AML-193 (cell line): ENCODE results near the gene S100A5.
"Not testable (repeated sequence)": the region's sequence is repeated elsewhere in the genome, so short reads cannot be mapped to it uniquely, and the experiment has no call there.

Experiments
- DNase-seq, 2 experiments: peaks; one replicate each; lab custom pipeline; 2025; lab: John Stamatoyannopoulos, UW

The S100A5 gene, protein sequence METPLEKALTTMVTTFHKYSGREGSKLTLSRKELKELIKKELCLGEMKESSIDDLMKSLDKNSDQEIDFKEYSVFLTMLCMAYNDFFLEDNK

DNA sequence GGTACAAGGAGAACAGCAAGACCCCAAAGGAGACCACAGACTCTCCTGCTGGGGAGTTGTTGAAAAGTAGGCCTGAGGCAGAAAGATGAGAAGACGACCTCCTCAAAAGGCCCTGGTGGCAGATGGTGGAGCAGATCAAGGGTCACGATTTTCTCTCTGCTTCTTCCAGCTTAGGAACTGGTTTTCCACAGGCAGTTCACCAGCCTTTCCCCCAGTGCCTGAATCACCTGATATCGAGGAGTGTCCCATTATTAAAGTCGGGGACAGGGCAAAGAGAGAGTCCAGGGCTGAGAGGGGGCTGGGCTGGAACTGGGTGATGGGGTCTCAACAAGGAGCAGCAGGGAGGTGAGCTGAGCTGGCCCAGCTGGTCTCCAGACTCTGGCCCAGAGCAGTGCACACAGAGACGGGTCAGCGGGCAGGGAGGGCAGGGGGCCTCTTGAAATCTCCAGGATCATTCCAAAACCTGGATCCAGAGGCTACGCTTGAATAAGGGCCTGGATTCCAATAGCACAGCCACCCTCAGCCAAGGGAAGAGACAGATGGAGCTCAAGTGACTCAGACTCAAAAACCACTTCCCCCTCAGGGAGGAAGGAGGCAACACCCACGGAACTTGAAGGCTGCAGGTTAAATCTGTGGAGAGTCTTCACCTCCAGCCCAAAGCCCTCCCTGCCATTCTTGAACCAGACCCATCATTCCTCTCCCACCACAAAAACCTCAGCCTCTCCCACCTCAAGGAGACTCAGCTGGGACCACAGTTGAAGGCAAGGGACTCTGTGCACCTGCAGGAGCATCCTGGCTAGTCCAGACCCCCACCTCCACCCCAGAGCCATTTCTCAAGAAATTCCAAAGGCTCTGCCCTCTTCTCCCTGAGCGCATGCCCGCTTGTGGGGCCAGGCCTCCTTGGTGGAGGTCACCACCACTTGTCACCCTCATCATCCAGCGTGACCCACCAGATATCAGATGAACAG is at the start of gene S100A5:
S100A5 (minus strand) TSS at position 541 of the 968 bp plus-strand sequence. CDS start 743 bp downstream, outside the sequence.
- peak; percentile 50 to 83 for DNase-seq

DNA sequence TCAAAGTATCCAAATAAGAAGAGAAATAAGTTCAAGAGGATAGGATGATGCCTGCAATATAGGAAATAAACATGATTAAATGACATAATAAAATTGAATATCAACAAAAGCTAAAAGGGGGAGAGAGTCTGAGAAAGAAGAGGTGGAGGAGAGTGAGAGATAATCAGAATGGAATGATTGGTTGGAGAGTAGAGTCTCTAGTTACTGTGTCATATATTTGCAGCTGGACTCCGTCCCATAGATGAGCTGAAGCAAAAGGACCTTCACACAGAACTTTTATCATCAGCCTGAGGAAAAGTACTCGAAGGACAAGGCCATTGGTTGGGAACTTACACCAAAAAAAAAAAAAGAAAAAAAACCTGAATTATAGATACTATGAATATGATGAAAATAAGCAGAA is 47.7 kb upstream of the S100A5 start:
- DNase-seq, result no peak

- not testable (repeated sequence) for DNase-seq
Observed at GRCh38 chr1:153588033-153588432, 47.3 kb upstream of the S100A5 start.

GRCh38 chr1:153587314-153587713 is 46.6 kb upstream of the S100A5 start:
- DNase-seq, result no peak

GRCh38 chr1:153586347-153586746 is 45.6 kb upstream of the S100A5 start:
- no peak for DNase-seq

- DNase-seq, result no peak
Observed at GRCh38 chr1:153585006-153585405, 44.3 kb upstream of the S100A5 start.

DNA sequence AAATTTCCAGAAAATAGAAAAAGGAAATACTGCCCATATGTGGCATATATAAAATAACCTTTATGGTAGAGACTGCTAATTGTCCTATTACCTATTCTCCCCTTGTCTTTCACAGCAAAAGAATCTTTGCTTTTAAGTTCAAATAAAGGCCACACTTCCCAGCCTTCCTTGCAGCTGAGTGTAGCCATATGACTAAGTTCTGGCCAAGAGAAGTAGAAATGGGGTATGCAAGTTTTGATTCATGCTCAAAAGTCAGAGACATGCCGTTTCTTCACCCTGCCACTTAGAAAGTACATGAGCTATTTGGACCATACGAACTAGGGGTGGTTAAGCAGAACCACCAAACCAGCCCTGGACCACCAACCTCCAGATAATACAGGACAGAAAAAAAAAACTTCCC is 43.2 kb upstream of the S100A5 start:
- DNase-seq, result no peak

GRCh38 chr1:153583514-153583913 is 42.8 kb upstream of the S100A5 start:
- not testable (repeated sequence) for DNase-seq

DNA sequence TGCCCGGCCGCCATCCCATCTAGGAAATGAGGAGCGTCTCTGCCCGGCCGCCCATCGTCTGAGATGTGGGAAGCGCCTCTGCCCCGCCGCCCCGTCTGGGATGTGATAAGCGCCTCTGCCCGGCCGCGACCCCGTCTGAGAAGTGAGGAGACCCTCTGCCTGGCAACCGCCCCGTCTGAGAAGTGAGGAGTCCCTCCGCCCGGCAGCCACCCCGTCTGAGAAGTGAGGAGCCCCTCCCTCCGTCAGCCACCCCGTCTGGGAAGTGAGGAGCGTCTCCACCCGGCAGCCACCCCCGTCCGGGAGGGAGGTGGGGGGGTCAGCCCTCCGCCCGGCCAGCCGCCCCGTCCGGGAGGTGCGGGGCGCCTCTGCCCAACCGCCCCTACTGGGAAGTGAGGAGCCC is 42.1 kb upstream of the S100A5 start:
- DNase-seq, result not testable (repeated sequence)

DNA sequence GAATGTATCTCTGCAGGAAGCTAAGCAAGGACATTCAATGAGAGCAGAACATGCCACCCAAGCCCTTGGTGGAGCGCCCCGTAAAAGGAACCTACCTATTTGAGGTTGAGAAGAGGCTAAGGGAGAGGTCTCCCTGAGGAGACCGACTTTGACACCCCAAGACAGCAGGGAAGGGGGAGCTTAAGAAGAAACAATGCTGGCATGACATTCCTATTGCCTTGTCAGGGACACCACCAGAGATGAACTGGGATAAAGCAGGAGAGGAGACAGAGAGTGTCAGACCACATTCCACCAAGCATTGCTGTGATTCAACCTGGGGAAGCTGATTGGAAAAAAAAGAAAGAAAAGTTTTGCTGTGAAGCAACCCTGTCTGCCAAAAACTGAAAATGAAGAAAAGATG is 38.2 kb upstream of the S100A5 start:
- no peak for DNase-seq

DNA sequence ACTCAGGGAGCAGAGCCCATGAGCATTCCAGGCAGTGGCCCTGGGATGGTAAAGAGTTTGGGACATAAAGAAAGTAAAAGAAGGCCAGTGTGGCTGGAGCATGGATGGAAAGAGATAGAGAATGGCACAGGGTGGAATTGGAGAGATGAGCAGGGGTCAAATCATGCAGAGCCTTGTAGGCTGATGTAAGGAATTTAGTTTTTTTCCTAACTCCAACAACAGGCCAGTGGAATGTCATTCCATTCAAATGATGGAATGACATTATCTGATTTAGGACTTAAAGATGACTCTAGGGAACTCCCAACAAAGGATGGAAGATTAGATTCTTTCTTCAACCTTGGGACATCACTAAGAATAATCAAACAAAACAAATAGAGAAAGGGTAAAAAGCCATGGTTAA is 37.8 kb upstream of the S100A5 start:
- no peak for DNase-seq

GRCh38 chr1:153577624-153578051 is 36.9 kb upstream of the S100A5 start:
- no peak for DNase-seq

DNA sequence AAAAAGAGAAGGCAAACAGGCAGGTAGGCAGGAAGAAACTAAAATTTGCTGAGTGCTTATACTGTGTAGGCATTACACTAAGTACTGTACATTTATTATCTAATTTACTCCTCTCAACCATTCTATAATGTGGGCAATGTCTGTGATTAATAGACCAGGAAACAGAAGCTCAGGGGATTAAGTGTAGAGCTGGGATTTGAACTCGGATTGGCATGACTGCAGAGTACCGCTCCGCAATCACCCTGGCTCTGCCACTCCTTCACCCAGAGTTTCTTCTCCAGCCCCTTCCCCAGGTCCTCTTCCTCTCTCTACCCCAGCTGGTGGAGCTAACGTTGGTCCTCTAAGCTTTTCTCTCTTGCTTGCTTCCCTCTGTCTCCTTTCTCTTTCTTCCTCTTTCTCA is 36.4 kb upstream of the S100A5 start:
- no peak for DNase-seq

DNA sequence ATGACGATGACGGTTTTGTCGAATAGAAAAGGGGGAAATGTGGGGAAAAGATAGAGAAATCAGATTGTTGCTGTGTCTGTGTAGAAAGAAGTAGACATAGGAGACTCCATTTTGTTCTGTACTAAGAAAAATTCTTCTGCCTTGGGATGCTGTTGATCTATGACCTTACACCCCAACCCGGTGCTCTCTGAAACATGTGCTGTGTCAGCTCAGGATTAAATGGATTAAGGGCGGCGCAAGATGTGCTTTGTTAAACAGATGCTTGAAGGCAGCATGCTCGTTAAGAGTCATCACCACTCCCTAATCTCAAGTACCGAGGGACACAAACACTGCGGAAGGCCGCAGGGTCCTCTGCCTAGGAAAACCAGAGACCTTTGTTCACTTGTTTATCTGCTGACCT is 34.8 kb upstream of the S100A5 start:
- not testable (repeated sequence) for DNase-seq

GRCh38 chr1:153575081-153575491 is 34.4 kb upstream of the S100A5 start:
- DNase-seq, result not testable (repeated sequence)

GRCh38 chr1:153573351-153573750 is 32.6 kb upstream of the S100A5 start:
- DNase-seq, result peak in 1 of 2 experiments; percentile 16

GRCh38 chr1:153572569-153573015 is 31.9 kb upstream of the S100A5 start:
- peak; percentile 60 to 66 for DNase-seq

DNA sequence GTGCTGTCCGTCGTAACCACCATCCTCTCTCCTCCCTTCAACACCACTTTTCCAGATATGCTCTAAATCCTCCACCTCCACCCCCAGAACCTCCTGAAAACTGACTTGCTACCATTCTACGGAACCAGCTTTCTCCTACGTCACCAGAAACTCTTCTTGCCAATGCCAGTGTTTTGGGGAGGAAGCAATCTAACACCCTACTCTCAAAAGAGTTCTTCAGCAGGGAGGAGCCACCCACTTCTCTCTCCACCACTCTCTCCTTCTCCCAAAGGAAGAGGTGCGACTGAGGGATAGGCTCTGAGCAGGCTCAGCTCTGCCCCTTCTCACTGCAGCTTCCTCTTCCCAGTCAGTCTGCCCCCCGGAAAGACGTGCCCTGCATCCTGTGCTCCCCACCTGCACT is 31.0 kb upstream of the S100A5 start:
- no peak for DNase-seq

DNA sequence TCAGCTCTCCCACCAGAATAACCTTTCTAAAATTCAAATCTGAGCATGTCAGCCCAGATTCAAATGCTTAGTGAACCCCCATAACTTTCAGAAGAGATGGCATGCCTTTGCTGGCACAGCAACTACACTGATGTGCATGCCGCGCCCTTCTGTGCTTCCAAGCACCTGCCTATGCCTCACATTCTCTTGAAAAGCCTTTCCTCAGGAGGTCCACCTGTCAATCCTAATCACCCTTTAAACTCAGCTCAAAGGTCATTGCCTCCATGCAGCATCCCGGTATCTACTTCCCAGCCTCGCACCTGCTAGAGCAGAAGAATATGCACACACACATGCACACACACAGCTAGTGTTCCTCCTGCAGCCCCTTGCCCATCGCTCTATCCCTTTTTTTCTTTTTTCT is 30.1 kb upstream of the S100A5 start:
- DNase-seq, result no peak

DNA sequence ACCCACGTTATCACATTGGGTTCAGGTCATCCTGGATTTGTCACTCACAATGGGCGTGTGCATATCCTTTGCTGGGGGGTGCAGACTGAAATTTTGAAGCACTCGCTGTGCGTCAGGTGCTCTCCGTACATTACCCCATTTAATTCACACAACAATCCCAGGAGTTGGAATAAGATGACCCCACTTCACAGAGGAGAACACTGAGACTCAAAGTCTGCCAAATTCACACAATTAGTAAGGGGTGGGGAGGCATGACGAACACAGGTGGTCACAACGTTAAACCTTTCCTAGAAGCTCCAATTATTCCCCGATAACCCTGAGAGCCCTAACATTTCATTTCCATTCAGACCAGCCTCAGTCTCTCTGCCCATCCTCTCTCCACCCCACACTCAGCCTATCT is 28.7 kb upstream of the S100A5 start:
- no peak for DNase-seq

DNA sequence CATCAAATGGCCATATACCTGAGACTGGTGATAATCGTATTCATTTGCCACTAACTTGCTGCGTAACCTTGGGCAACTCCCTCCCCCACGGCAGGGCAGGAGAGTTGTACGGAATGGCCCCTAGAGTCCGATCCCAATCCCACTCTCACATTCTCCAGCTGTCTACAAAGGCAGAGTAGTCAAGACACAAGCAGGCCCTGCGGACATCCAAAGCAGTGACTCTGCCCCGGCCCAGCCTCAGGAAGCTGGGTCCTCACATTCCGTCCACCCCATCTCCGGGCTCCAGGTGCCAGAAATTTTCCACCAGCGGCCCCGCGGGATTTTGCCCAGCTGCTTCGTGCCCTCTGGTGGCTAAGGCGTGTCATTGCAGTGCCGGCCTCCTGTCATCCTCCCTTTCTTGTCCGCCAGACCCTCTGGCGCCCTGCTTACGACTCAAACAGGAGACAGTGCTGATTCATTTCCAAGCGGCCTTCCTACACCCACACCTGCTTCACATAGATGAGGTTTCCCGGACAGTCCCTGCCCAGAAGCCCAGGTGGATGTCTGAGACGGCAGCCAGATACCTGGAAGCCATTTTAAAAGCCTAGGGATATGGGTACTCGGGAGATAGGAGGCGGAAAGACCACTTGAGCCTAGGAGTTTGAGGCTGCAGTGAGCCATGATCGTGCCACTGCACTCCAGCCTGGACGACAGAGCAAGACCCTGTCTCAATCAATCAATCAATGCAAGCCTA is 27.8 kb upstream of the S100A5 start:
- peak; percentile 56 to 72 for DNase-seq

- DNase-seq, result no peak
Observed at GRCh38 chr1:153567621-153568366, 27.1 kb upstream of the S100A5 start.
